IMR-90 (cell line): Measurements from ENCODE around the gene MAGI1.

Source experiments
- BHLHE40 ChIP-seq: fragments of 150-350 bp; IDR thresholded peaks from 2 replicates; pipeline ENCODE4 v1.6.1; 2016; ENCODE audit warnings: mild to moderate bottlenecking, low read depth, low read length
- CEBPB ChIP-seq: IDR thresholded peaks from 2 replicates; pipeline ENCODE4 v1.6.1; 2012; ENCODE audit warnings: low read depth, low read length, improper control_type of control experiment
- ELK1 ChIP-seq: fragments of 150-350 bp; IDR thresholded peaks from 2 replicates; pipeline ENCODE4 v1.6.1; 2016; ENCODE audit warnings: low read depth, mild to moderate bottlenecking, low read length, moderate library complexity, borderline replicate concordance
- FOS ChIP-seq: fragments of 150-350 bp; IDR thresholded peaks from 2 replicates; pipeline ENCODE4 v1.6.1; 2016; ENCODE audit warnings: low read depth, low read length
- MAZ ChIP-seq: IDR thresholded peaks from 2 replicates; pipeline ENCODE4 v1.6.1; 2012; ENCODE audit warnings: low read depth, mild to moderate bottlenecking, low read length, improper control_type of control experiment, moderate library complexity, borderline replicate concordance
- POLR2A ChIP-seq: IDR thresholded peaks from 2 replicates; pipeline ENCODE4 v1.6.1; 2012; ENCODE audit warnings: mild to moderate bottlenecking, low read depth, low read length
- RAD21 ChIP-seq: IDR thresholded peaks from 2 replicates; pipeline ENCODE4 v1.6.1; 2012; ENCODE audit warnings: low read length, improper control_type of control experiment
- RCOR1 ChIP-seq: IDR thresholded peaks from 2 replicates; pipeline ENCODE4 v1.6.1; 2012; ENCODE audit warnings: mild to moderate bottlenecking, low read length, improper control_type of control experiment; ENCODE audit not compliant: insufficient replicate concordance
- RFX5 ChIP-seq: IDR thresholded peaks from 2 replicates; pipeline ENCODE4 v1.8.0; 2012; ENCODE audit warnings: low read depth, mild to moderate bottlenecking, low read length, moderate library complexity
- TF ChIP-seq, protein P1 (sequence below): conservative IDR thresholded peaks from 2 replicates; pipeline ENCODE4 v1.5.1; 2012; ENCODE audit warnings: mild to moderate bottlenecking, low read depth, low read length, improper control_type of control experiment

DNA sequence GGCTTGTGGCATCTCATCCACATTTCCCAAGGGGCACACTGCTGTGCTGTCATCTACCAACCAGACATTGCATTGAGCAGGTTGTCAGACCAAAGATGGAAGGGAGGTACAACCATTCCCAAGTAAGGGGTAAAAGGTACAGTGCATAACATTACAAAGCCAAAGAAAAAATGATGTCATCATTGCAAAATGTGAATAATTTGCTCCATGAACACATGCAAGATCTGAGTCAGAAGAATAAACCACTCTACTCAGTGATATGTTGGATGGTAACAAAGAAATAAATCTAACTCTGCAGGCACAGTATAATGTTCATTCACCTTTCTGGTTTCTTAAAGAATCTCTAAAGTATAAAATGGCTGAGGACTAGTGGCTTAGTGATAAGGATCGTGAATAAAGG, 202.7 kb downstream of the MAGI1 start:
- TF ChIP-seq POLR2A (no peak), ELK1 (no peak), BHLHE40 (no peak), CEBPB (peak; percentile 50; the same call in 1 of the 2 replicates), RCOR1 (no peak), RAD21 (no peak), FOS (no peak), RFX5 (no peak), MAZ (no peak)
- TF ChIP-seq, protein P1, sequence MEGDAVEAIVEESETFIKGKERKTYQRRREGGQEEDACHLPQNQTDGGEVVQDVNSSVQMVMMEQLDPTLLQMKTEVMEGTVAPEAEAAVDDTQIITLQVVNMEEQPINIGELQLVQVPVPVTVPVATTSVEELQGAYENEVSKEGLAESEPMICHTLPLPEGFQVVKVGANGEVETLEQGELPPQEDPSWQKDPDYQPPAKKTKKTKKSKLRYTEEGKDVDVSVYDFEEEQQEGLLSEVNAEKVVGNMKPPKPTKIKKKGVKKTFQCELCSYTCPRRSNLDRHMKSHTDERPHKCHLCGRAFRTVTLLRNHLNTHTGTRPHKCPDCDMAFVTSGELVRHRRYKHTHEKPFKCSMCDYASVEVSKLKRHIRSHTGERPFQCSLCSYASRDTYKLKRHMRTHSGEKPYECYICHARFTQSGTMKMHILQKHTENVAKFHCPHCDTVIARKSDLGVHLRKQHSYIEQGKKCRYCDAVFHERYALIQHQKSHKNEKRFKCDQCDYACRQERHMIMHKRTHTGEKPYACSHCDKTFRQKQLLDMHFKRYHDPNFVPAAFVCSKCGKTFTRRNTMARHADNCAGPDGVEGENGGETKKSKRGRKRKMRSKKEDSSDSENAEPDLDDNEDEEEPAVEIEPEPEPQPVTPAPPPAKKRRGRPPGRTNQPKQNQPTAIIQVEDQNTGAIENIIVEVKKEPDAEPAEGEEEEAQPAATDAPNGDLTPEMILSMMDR, result no peak
